ENCODE measurements around the gene NME4.

GRCh38 chr16:370443-370842 is 26.6 kb upstream of the NME4 start, which contains the start of gene MRPL28:
- peak; percentile 70 for TF ChIP-seq POLR2AphosphoS5 (IDR thresholded peaks at IDR 0.05; ENCODE audit: low read depth)
- no peak for TF ChIP-seq CTCF (IDR thresholded peaks at IDR 0.05; ENCODE audit: insufficient read depth, low read length)
- TF ChIP-seq REST (IDR thresholded peaks at IDR 0.05; ENCODE audit: insufficient replicate concordance, low read depth), result no peak

Data from HL-60 (cell line).